Type B pancreatic cell (in vitro differentiated cells): ENCODE measurements around the gene PHC2. TPM values are rescaled to one million over a fixed set of nuclear protein-coding genes. Genes with fewer than 3 reads are reported as not detected.
A peak's percentile ranks its signal among the peaks of the same experiment; 100 is the strongest.

Experiments used
- DNase-seq: peaks from one replicate; pipeline ENCODE4 v3.0.0; 2021; ENCODE audit warnings: mixed read lengths; ENCODE audit not compliant: unreplicated experiment; ENCODE audit errors: extremely low spot score
- H3K27ac Mint-ChIP-seq: 2 replicates; pipeline ENCODE4 v1.8.0; 2021; ENCODE audit warnings: mild to moderate bottlenecking, mixed read lengths
- H3K27me3 Mint-ChIP-seq: 2 replicates; pipeline ENCODE4 v1.8.0; 2021; ENCODE audit warnings: mixed read lengths
- H3K36me3 Mint-ChIP-seq: 2 replicates; pipeline ENCODE4 v1.8.0; 2021; ENCODE audit warnings: mixed read lengths
- H3K4me1 Mint-ChIP-seq: one replicate; pipeline ENCODE4 v1.8.0; 2021; ENCODE audit warnings: mixed read lengths; ENCODE audit not compliant: unreplicated experiment
- H3K4me3 Mint-ChIP-seq: 2 replicates; pipeline ENCODE4 v1.8.0; 2021; ENCODE audit warnings: mild to moderate bottlenecking, mixed read lengths
- H3K9me3 Mint-ChIP-seq: 2 replicates; pipeline ENCODE4 v1.8.0; 2021; ENCODE audit warnings: mixed read lengths
- total RNA-seq: library from RNA; stranded (reverse); gene quantifications from 2 replicates; pipeline ENCODE4 v1.2.1, GENCODE V29; 2021; ENCODE audit warnings: low replicate concordance
- TF ChIP-seq, protein P1 (sequence below): fragments of 200-600 bp; sonication (generic); conservative IDR thresholded peaks from 2 replicates; pipeline ENCODE4 v1.5.0; 2021; ENCODE audit warnings: antibody characterized with exemption, mild to moderate bottlenecking

The PHC2 gene
- total RNA-seq, 1 donor from 2014 or later, result 106 TPM

DNA sequence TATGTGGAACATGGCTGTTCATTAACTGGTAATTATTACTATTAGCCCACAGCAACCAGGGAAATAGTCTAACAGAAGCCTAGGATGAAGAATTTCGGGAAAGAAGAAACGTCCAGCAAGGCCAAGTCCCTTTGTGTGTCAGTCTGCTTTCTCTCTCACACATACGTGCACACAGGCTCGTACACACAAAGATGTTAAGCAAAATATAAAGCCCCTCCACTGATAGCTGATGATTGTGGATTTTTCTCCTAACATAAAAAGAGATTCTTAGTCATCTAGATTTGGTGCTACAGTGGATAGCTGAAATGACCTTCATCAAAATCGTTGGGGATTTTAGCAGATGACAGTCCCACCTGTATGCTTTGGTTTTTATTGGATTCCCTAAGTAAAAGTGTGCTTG, 67.9 kb downstream of the PHC2 start:
- Mint-ChIP-seq H3K27ac (peak overlapping the region; percentile 90), H3K9me3 (no peaks in the 10 kb centered on the region), H3K27me3 (no peaks in the 10 kb centered on the region), H3K4me3 (peak overlapping the region; percentile 72), H3K4me1 (peaks cover 82% of the 10 kb centered on the region), H3K36me3 (peaks cover 9% of the 10 kb centered on the region)
- no peak for DNase-seq
- TF ChIP-seq, protein P1, sequence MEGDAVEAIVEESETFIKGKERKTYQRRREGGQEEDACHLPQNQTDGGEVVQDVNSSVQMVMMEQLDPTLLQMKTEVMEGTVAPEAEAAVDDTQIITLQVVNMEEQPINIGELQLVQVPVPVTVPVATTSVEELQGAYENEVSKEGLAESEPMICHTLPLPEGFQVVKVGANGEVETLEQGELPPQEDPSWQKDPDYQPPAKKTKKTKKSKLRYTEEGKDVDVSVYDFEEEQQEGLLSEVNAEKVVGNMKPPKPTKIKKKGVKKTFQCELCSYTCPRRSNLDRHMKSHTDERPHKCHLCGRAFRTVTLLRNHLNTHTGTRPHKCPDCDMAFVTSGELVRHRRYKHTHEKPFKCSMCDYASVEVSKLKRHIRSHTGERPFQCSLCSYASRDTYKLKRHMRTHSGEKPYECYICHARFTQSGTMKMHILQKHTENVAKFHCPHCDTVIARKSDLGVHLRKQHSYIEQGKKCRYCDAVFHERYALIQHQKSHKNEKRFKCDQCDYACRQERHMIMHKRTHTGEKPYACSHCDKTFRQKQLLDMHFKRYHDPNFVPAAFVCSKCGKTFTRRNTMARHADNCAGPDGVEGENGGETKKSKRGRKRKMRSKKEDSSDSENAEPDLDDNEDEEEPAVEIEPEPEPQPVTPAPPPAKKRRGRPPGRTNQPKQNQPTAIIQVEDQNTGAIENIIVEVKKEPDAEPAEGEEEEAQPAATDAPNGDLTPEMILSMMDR, result no peak

DNA sequence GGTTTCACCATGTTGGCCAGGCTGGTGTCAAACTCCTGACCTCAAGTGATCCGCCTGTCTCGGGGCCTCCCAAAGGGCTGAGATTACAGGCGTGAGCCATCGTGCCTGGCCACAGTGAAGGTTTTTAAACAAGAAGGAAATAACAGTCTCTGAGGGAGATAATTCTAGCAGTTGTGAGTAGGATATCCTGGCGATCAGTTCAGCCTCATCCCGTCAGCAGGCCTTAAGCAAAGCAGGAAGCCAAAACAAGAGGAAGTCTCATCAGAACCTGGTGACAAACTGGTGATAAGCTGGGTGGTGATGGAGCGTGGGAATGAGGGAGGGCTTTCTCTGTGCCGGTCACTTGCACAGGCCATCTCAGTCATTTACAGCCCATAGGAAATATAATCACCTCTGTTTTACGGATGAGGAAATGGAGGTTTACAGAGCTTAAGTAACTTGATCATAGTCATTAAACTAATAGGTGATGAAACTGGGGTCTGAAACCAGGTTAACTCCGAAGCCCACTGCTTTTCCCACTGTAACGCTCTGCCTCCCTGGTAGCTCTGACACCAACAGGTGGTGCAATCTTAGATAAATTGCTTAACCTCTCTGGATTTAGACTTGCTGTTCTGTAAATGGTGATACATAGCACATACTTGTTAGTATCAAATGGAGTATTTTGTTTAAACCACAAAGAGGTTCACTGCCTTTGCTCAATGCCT, 69.2 kb downstream of the PHC2 start:
- peak overlapping the region; percentile 90 for H3K27ac Mint-ChIP-seq

DNA sequence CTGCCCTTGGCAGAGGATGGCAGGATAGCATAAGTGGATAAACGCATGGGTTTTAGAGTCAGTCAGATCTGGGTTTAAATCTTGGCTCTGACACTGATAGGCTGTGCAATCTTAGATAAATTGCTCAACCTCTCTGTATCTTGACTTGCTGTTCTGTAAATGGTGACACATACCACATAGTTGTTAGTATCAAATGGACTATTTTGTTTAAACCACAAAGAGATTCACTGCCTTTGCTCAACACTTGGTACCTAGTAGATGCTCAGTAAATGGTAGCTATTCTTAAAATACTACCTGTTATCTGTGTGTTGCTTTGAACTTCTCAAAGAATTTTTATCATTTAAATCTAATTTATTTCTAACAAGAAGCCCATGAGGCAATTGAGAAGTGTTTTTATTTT, 70.5 kb downstream of the PHC2 start:
- H3K4me3 Mint-ChIP-seq, result no peak overlapping the region
- no peaks in the 10 kb centered on the region for H3K27me3 Mint-ChIP-seq
- no peaks in the 10 kb centered on the region for H3K9me3 Mint-ChIP-seq
- no peak for DNase-seq
- TF ChIP-seq, protein P1, result no peak
- H3K4me1 Mint-ChIP-seq, result peaks cover 58% of the 10 kb centered on the region
- peaks cover 20% of the 10 kb centered on the region for H3K36me3 Mint-ChIP-seq
- no peak overlapping the region for H3K27ac Mint-ChIP-seq

More for the DNA sequence above, 69.2 kb downstream of the PHC2 start:
- H3K4me3 Mint-ChIP-seq, result peak overlapping the region; percentile 51
- DNase-seq, result no peak
- H3K9me3 Mint-ChIP-seq, result no peaks in the 10 kb centered on the region
- peaks cover 69% of the 10 kb centered on the region for H3K4me1 Mint-ChIP-seq
- TF ChIP-seq, protein P1, result no peak
- H3K36me3 Mint-ChIP-seq, result peaks cover 16% of the 10 kb centered on the region
- no peaks in the 10 kb centered on the region for H3K27me3 Mint-ChIP-seq

DNA sequence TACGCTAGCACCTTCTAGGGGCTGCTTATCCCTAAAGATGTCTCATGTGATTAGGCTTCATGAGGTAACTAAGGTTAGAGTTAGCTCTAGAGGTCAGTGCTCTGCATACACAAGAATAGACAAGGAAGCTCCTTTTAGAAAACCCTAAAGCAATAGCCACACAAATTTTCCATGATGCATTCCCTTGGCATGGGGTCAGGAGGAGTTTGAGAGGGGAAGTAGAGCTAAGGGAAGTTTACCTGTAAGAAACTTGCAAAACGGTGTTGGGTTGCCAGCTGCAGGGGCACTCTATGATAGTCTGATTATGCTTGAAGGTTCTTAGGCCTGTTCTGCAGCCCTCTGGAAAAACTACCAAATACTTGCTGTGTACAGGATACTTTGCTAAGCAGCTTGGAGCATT, 71.0 kb downstream of the PHC2 start:
- H3K4me1 Mint-ChIP-seq, result peaks cover 58% of the 10 kb centered on the region
- no peak for DNase-seq
- no peaks in the 10 kb centered on the region for H3K27me3 Mint-ChIP-seq
- no peak overlapping the region for H3K4me3 Mint-ChIP-seq
- H3K9me3 Mint-ChIP-seq, result no peaks in the 10 kb centered on the region
- no peak overlapping the region for H3K27ac Mint-ChIP-seq
- peaks cover 20% of the 10 kb centered on the region for H3K36me3 Mint-ChIP-seq
- TF ChIP-seq, protein P1, result no peak

DNA sequence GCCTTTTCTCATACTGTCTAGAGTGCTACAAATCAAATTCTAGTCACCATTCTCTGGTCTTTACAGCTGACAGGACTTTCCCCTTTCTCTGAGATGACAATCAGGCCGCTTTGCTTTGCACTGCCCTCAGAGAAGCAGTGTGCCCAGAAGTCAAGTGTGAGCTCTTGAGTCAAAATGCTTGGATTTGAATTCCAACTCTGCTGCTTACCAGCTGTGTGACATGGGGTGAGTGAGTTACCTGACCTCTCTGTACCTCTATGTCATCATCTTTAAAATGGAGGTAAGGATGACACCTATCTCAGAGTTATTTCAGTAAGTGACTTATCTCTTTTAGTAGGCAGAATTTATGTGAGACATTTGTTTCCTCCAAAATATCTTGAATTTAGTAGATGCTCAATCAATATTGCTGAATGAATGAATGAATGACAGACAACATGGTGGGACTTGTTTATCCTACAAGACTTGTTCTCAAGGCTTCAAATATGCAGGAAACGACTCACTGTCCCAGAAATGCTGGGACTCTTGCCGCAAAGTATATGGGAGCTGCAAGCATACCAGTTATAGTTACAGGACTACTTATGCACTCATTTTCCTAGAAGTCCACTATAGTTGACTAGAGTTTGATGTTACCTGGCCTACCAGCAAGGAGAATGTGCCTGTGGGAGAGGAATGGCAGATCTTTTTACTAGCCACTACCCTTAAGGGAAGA, 71.9 kb downstream of the PHC2 start:
- Mint-ChIP-seq H3K4me1 (peaks cover 49% of the 10 kb centered on the region), H3K27me3 (no peaks in the 10 kb centered on the region), H3K9me3 (no peaks in the 10 kb centered on the region), H3K36me3 (peaks cover 20% of the 10 kb centered on the region), H3K4me3 (no peak overlapping the region), H3K27ac (no peak overlapping the region)
- DNase-seq, result no peak
- TF ChIP-seq, protein P1, result no peak
